Endothelial cell of umbilical vein (primary cell): Measurements from ENCODE around the gene OR52N2.

Experiments
- EZH2 ChIP-seq: IDR thresholded peaks from 2 replicates; pipeline ENCODE4 v1.6.1; 2012; ENCODE audit warnings: borderline replicate concordance, low read depth, mild to moderate bottlenecking, moderate library complexity, low read length, inconsistent platforms; ENCODE audit not compliant: severe bottlenecking
- FOS ChIP-seq: IDR thresholded peaks from 2 replicates; pipeline ENCODE4 v1.6.1; 2011; ENCODE audit warnings: mild to moderate bottlenecking, low read length, moderate library complexity, borderline replicate concordance; ENCODE audit not compliant: insufficient read depth
- GATA2 ChIP-seq: IDR thresholded peaks from 2 replicates; pipeline ENCODE4 v1.7.0; 2011; ENCODE audit warnings: low read depth, mild to moderate bottlenecking, moderate library complexity, mixed read lengths, low read length; ENCODE audit not compliant: insufficient read length, insufficient read depth
- JUN ChIP-seq: IDR thresholded peaks from 2 replicates; pipeline ENCODE4 v1.6.1; 2011; ENCODE audit warnings: borderline replicate concordance, low read depth; ENCODE audit not compliant: insufficient read length, insufficient read depth
- MYC ChIP-seq: IDR thresholded peaks from one replicate; pipeline ENCODE4 v1.6.1; 2011; ENCODE audit warnings: mild to moderate bottlenecking, low read depth, low read length
- POLR2A ChIP-seq: IDR thresholded peaks from 2 replicates; pipeline ENCODE4 v1.6.1; 2012; ENCODE audit warnings: low read depth, mild to moderate bottlenecking, control low read depth, low read length
- POLR2AphosphoS5 ChIP-seq: IDR thresholded peaks from 2 replicates; pipeline ENCODE4 v1.6.1; 2012; ENCODE audit warnings: low read depth, mild to moderate bottlenecking, control low read depth, low read length, moderate library complexity; ENCODE audit not compliant: insufficient read depth
- TF ChIP-seq, protein P1 (sequence below), 2 donors: IDR thresholded peaks; 1 replicate in 1 of 2; 2 replicates in 1 of 2; pipeline ENCODE4 v1.5.1; 2011; ENCODE audit warnings: low read length in 2 of 2, mild to moderate bottlenecking in 2 of 2, moderate library complexity in 2 of 2, control low read depth in 1 of 2, inconsistent platforms in 1 of 2, low read depth in 1 of 2; ENCODE audit not compliant: insufficient read depth in 1 of 2; ENCODE audit errors: extremely low read depth in 1 of 2
- TF ChIP-seq, protein P2 (sequence below): IDR thresholded peaks from 2 replicates; pipeline ENCODE4 v1.6.1; 2011; ENCODE audit not compliant: insufficient read depth, insufficient read length

DNA sequence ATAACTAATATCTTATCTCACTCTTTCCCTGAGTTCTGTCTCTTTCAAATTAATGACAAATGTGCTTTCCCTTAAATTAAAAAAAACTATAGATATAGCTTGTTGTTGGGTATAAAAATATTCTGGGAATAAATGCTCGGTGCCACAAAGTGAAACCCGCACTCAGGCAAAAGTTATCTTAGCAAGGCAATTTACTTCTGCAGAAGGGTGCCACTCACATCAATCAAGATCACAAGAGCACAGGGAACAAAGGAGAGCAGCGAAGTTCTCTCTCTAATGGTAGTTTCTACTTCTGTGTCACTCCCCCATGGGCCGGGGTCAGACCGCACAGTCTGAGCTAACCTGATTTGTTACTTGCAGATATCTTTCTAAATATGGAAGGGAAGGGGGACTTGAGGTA is 4.7 kb upstream of the OR52N2 start:
- TF ChIP-seq, protein P1, sequence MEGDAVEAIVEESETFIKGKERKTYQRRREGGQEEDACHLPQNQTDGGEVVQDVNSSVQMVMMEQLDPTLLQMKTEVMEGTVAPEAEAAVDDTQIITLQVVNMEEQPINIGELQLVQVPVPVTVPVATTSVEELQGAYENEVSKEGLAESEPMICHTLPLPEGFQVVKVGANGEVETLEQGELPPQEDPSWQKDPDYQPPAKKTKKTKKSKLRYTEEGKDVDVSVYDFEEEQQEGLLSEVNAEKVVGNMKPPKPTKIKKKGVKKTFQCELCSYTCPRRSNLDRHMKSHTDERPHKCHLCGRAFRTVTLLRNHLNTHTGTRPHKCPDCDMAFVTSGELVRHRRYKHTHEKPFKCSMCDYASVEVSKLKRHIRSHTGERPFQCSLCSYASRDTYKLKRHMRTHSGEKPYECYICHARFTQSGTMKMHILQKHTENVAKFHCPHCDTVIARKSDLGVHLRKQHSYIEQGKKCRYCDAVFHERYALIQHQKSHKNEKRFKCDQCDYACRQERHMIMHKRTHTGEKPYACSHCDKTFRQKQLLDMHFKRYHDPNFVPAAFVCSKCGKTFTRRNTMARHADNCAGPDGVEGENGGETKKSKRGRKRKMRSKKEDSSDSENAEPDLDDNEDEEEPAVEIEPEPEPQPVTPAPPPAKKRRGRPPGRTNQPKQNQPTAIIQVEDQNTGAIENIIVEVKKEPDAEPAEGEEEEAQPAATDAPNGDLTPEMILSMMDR (IDR thresholded peaks at IDR 0.05; ENCODE audit: extremely low read depth in 1 of 2, insufficient read depth in 1 of 2, low read depth in 1 of 2, low read length in 2 of 2) = no peak
- TF ChIP-seq EZH2 (no peak), POLR2A (no peak), POLR2AphosphoS5 (no peak), JUN (no peak), GATA2 (no peak), MYC (no peak), FOS (no peak)
- TF ChIP-seq, protein P2, sequence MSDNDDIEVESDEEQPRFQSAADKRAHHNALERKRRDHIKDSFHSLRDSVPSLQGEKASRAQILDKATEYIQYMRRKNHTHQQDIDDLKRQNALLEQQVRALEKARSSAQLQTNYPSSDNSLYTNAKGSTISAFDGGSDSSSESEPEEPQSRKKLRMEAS = no peak
